ENCODE results near the gene RXRA.

Gene RXRA

DNA sequence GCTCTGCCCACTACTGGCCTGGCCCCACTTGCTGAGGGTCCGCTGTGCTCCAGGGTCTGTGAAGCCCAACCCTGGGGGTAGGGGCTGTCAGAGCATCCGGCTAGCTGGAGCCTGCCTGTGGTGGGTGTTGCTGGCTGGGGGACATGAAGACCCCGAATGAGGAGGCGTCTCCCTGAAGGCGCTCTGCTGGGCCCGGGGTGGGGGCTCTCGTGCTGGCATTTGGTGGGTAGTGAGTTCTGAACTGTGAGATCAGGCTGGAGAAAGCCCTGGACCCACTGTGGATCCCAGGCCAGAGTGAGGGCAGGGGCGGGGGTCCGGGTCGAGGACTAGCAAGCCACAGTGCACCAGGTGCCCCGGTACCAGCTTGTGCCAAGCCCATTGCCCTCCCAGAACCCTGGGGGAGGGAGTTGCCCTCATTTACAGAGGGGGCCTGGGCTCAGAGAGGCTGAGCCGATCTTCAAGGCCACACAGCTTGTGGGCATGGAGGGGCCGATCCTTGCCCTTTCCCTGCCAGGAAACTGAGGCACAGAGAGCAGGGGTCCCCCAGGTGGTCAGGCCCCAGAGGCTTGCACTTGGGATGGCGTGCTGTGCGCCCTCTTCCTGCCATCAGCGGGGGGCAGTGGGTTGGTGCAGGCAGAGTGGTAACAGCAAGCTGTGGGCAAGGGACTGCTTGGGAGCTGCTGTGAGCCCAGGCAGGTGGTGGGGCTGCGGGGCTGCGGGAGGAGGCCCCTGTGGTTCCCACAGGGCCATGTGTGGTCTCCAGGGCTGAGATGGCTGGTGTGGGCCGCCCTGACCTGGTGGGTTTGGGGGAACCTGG is 15.9 kb downstream of the RXRA start:
- no peaks in the 10 kb centered on the region for H3K27me3 ChIP-seq (ENCODE audit: low read length)
- no peak overlapping the region for H3K27ac ChIP-seq (ENCODE audit: low read depth, low read length)
- H3F3A ChIP-seq (ENCODE audit: insufficient read depth), result no peaks in the 10 kb centered on the region
- no peaks in the 10 kb centered on the region for H3K9me2 ChIP-seq (replicated peaks; ENCODE audit: insufficient read depth, low read length)
- TF ChIP-seq EZH2phosphoT487 (conservative IDR thresholded peaks at IDR 0.05; ENCODE audit: low read length) (no peak), CTCF (IDR thresholded peaks at IDR 0.05; ENCODE audit: insufficient read depth, low read length, poor library complexity, severe bottlenecking) (no peak)
- no peak overlapping the region for H3K4me2 ChIP-seq (ENCODE audit: low read depth, low read length, poor library complexity, severe bottlenecking)
- no peaks in the 10 kb centered on the region for H3K9me3 ChIP-seq (ENCODE audit: insufficient read depth, low read length)
- no peaks in the 10 kb centered on the region for H3K36me3 ChIP-seq (ENCODE audit: low read length)
- H3K9ac ChIP-seq (ENCODE audit: low read length), result no peak overlapping the region
- no peak overlapping the region for H2AFZ ChIP-seq (ENCODE audit: low read depth, low read length, severe bottlenecking)
- H4K20me1 ChIP-seq (ENCODE audit: low read depth, low read length), result no peaks in the 10 kb centered on the region
- H3K4me3 ChIP-seq (ENCODE audit: insufficient read depth, low read length, poor library complexity, severe bottlenecking), result no peak overlapping the region
- no peaks in the 10 kb centered on the region for H3K79me2 ChIP-seq (ENCODE audit: insufficient read depth, low read length)

- Histone ChIP-seq H3K9me2 (replicated peaks; ENCODE audit: insufficient read depth, low read length) (no peaks in the 10 kb centered on the region), H3K36me3 (ENCODE audit: low read length) (no peaks in the 10 kb centered on the region), H3F3A (ENCODE audit: insufficient read depth) (no peaks in the 10 kb centered on the region), H4K20me1 (ENCODE audit: low read depth, low read length) (no peaks in the 10 kb centered on the region), H3K27me3 (ENCODE audit: low read length) (no peaks in the 10 kb centered on the region), H3K79me2 (ENCODE audit: insufficient read depth, low read length) (no peaks in the 10 kb centered on the region), H3K9me3 (ENCODE audit: insufficient read depth, low read length) (no peaks in the 10 kb centered on the region), H3K4me3 (ENCODE audit: insufficient read depth, low read length, poor library complexity, severe bottlenecking) (no peak overlapping the region), H2AFZ (ENCODE audit: low read depth, low read length, severe bottlenecking) (no peak overlapping the region), H3K4me2 (ENCODE audit: low read depth, low read length, poor library complexity, severe bottlenecking) (no peak overlapping the region), H3K9ac (ENCODE audit: low read length) (no peak overlapping the region), H3K27ac (ENCODE audit: low read depth, low read length) (no peak overlapping the region)
- TF ChIP-seq CTCF (IDR thresholded peaks at IDR 0.05; ENCODE audit: insufficient read depth, low read length, poor library complexity, severe bottlenecking) (no peak), EZH2phosphoT487 (conservative IDR thresholded peaks at IDR 0.05; ENCODE audit: low read length) (no peak)
Observed at GRCh38 chr9:134342746-134343115, 16.5 kb downstream of the RXRA start.

DNA sequence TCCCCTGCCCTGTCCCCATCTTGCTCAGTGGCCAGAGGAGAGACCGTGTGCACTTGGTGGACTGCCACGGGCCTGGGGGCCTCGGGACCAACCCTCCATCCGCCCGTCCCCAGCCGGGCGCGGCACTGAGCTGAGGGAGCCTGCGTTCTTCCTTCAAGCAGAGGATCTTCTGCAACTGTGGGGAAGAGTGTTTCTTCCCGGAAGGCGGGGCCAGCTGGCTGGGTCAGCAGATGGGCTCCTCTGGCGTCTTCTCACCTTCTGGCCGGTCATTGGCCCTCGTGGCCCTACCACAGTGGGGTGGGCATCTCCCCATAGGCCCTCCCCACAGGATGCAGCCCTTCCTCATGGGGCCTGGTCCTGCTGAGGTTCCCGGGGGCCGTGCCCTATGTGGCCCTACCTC is 17.4 kb downstream of the RXRA start:
- H2AFZ ChIP-seq (ENCODE audit: low read depth, low read length, severe bottlenecking), result no peak overlapping the region
- H4K20me1 ChIP-seq (ENCODE audit: low read depth, low read length), result no peaks in the 10 kb centered on the region
- H3K9me2 ChIP-seq (replicated peaks; ENCODE audit: insufficient read depth, low read length), result no peaks in the 10 kb centered on the region
- no peaks in the 10 kb centered on the region for H3K9me3 ChIP-seq (ENCODE audit: insufficient read depth, low read length)
- no peaks in the 10 kb centered on the region for H3K79me2 ChIP-seq (ENCODE audit: insufficient read depth, low read length)
- H3K4me2 ChIP-seq (ENCODE audit: low read depth, low read length, poor library complexity, severe bottlenecking), result no peak overlapping the region
- H3K4me3 ChIP-seq (ENCODE audit: insufficient read depth, low read length, poor library complexity, severe bottlenecking), result no peak overlapping the region
- H3K36me3 ChIP-seq (ENCODE audit: low read length), result no peaks in the 10 kb centered on the region
- no peak overlapping the region for H3K9ac ChIP-seq (ENCODE audit: low read length)
- H3F3A ChIP-seq (ENCODE audit: insufficient read depth), result no peaks in the 10 kb centered on the region
- TF ChIP-seq EZH2phosphoT487 (conservative IDR thresholded peaks at IDR 0.05; ENCODE audit: low read length) (no peak), CTCF (IDR thresholded peaks at IDR 0.05; ENCODE audit: insufficient read depth, low read length, poor library complexity, severe bottlenecking) (no peak)
- H3K27me3 ChIP-seq (ENCODE audit: low read length), result no peaks in the 10 kb centered on the region
- no peak overlapping the region for H3K27ac ChIP-seq (ENCODE audit: low read depth, low read length)

Data from SU-DHL-6 (cell line).